ENCODE results near the gene SEMA4D.

- TF ChIP-seq CTCF (conservative IDR thresholded peaks at IDR 0.05) (no peak), EZH2 (IDR thresholded peaks at IDR 0.05; ENCODE audit: low read depth) (no peak)
Observed at GRCh38 chr9:89347651-89348050, 150.3 kb downstream of the SEMA4D start.

All from PC-9 (cell line).